ENCODE measurements around the gene EVI5L. TPM values are rescaled to one million over a fixed set of nuclear protein-coding genes. Genes with fewer than 3 reads are reported as not detected.
"Not testable (repeated sequence)": the region's sequence is repeated elsewhere in the genome, so short reads cannot be mapped to it uniquely, and the experiment has no call there.

EVI5L gene
- polyA plus RNA-seq, 1 of the 3 experiments (the other 2 are of a cell fraction) = 9.7 TPM

GRCh38 chr19:7790416-7790815 is 39.6 kb upstream of the EVI5L start:
- DNase-seq = no peak
- Histone ChIP-seq H3K4me2 (no peak overlapping the region), H3K36me3 (replicated peaks in 1 of 2; ENCODE audit: control insufficient read depth in 1 of 2, insufficient read depth in 2 of 2, low read length in 1 of 2) (no peaks in the 10 kb centered on the region), H3K79me2 (ENCODE audit: insufficient read depth) (no peaks in the 10 kb centered on the region), H3K9me2 (no peaks in the 10 kb centered on the region), H3K9me3 (no peaks in the 10 kb centered on the region), H3F3A (replicated peaks; ENCODE audit: insufficient read depth) (no peaks in the 10 kb centered on the region), H3K4me1 (ENCODE audit: control insufficient read depth in 1 of 2, insufficient read depth in 2 of 2, low read depth in 1 of 2, low read length in 1 of 2) (no peaks in the 10 kb centered on the region), H3K4me3 (ENCODE audit: low read depth in 2 of 2, low read length in 1 of 2) (no peak overlapping the region), H2AFZ (ENCODE audit: low read depth) (no peak overlapping the region), H3K27me3 (ENCODE audit: insufficient read depth) (peaks cover 43% of the 10 kb centered on the region), H4K20me1 (ENCODE audit: insufficient read depth) (no peaks in the 10 kb centered on the region), H3K9ac (no peak overlapping the region), H3K27ac (ENCODE audit: low read depth in 2 of 2, low read length in 1 of 2) (no peak overlapping the region)
- ChIA-PET POLR2A (no interaction called here), CTCF (interaction anchor here (0.6 to 2.9 kb wide), 4 partner anchors 9 to 688 kb away, joined by 3 to 11 read pairs (median 6); partner anchors contain the start of gene TRAPPC5)
- TF ChIP-seq ZBTB33 (IDR thresholded peaks at IDR 0.05; ENCODE audit: borderline replicate concordance, low read depth) (no peak), EP300 (IDR thresholded peaks at IDR 0.05; ENCODE audit: borderline replicate concordance in 1 of 2, low read depth in 1 of 2, low read length in 1 of 2) (no peak), JUND (IDR thresholded peaks at IDR 0.05) (no peak)
- WGBS (ENCODE audit: low lambda C conversion rate) = 13% methylated on average over 11 of the region's 14 CpGs

GRCh38 chr19:7792281-7792680 is 37.7 kb upstream of the EVI5L start:
- Histone ChIP-seq H3K79me2 (ENCODE audit: insufficient read depth) (no peaks in the 10 kb centered on the region), H3K4me2 (no peak overlapping the region), H3K9me2 (no peaks in the 10 kb centered on the region), H4K20me1 (ENCODE audit: insufficient read depth) (no peaks in the 10 kb centered on the region), H3K9ac (no peak overlapping the region), H3K4me1 (ENCODE audit: control insufficient read depth in 1 of 2, insufficient read depth in 2 of 2, low read depth in 1 of 2, low read length in 1 of 2) (no peaks in the 10 kb centered on the region), H3K36me3 (replicated peaks in 1 of 2; ENCODE audit: control insufficient read depth in 1 of 2, insufficient read depth in 2 of 2, low read length in 1 of 2) (no peaks in the 10 kb centered on the region), H2AFZ (ENCODE audit: low read depth) (no peak overlapping the region), H3K27me3 (ENCODE audit: insufficient read depth) (peaks cover 26% of the 10 kb centered on the region), H3K9me3 (no peaks in the 10 kb centered on the region), H3K4me3 (ENCODE audit: low read depth in 2 of 2, low read length in 1 of 2) (no peak overlapping the region), H3K27ac (ENCODE audit: low read depth in 2 of 2, low read length in 1 of 2) (no peak overlapping the region), H3F3A (replicated peaks; ENCODE audit: insufficient read depth) (no peaks in the 10 kb centered on the region)
- ChIA-PET POLR2A (no interaction called here), CTCF (interaction anchor here (0.9 to 1.9 kb wide), 5 partner anchors 8 to 438 kb away, joined by 3 to 7 read pairs (median 5); partner anchors contain the start of gene TRAPPC5)
- WGBS (ENCODE audit: low lambda C conversion rate) = 13% methylated on average over 7 of the region's 7 CpGs
- TF ChIP-seq EZH2phosphoT487 (IDR thresholded peaks at IDR 0.05; ENCODE audit: borderline replicate concordance, low read depth) = no peak
- TF ChIP-seq JUND (IDR thresholded peaks at IDR 0.05) = no peak
- no peak for TF ChIP-seq PBX3 (IDR thresholded peaks at IDR 0.05)
- TF ChIP-seq GABPA (IDR thresholded peaks at IDR 0.05; ENCODE audit: low read depth) = no peak
- TF ChIP-seq EP300 (IDR thresholded peaks at IDR 0.05; ENCODE audit: borderline replicate concordance in 1 of 2, low read depth in 1 of 2, low read length in 1 of 2) = no peak
- no peak for DNase-seq

GRCh38 chr19:7792701-7793100 is 37.3 kb upstream of the EVI5L start:
- H4K20me1 ChIP-seq (ENCODE audit: insufficient read depth); H2AFZ ChIP-seq (ENCODE audit: low read depth); DNase-seq; H3K79me2 ChIP-seq (ENCODE audit: insufficient read depth); H3K27ac ChIP-seq (ENCODE audit: low read depth in 2 of 2, low read length in 1 of 2); H3F3A ChIP-seq (replicated peaks; ENCODE audit: insufficient read depth); H3K4me1 ChIP-seq (ENCODE audit: control insufficient read depth in 1 of 2, insufficient read depth in 2 of 2, low read depth in 1 of 2, low read length in 1 of 2); H3K4me3 ChIP-seq (ENCODE audit: low read depth in 2 of 2, low read length in 1 of 2); H3K9ac ChIP-seq; H3K9me3 ChIP-seq; POLR2A ChIA-PET; H3K36me3 ChIP-seq (replicated peaks in 1 of 2; ENCODE audit: control insufficient read depth in 1 of 2, insufficient read depth in 2 of 2, low read length in 1 of 2); H3K4me2 ChIP-seq; H3K9me2 ChIP-seq: not testable (repeated sequence)
- CTCF ChIA-PET = interaction anchor here (0.9 to 1.8 kb wide), 3 partner anchors 13 to 438 kb away, joined by 3 to 6 read pairs (median 5); no protein-coding TSS in a partner anchor
- H3K27me3 ChIP-seq (ENCODE audit: insufficient read depth) = peaks cover 25% of the 10 kb centered on the region
- WGBS (ENCODE audit: low lambda C conversion rate) = 42% methylated on average over 7 of the region's 7 CpGs
